Natural killer cell treated with Interleukin-12 subunit alpha and Interleukin-12 subunit beta and Interleukin-15 and Interleukin-18, amount 100 ng/mL, for 72 hours (primary cell): ENCODE results near the gene MBOAT1. TPM values are rescaled to one million over a fixed set of nuclear protein-coding genes. Genes with fewer than 3 reads are reported as not detected.
A peak's percentile ranks its signal among the peaks of the same experiment; 100 is the strongest.
"Not testable (repeated sequence)": the region's sequence is repeated elsewhere in the genome, so short reads cannot be mapped to it uniquely, and the experiment has no call there.

Experiments used
- ATAC-seq, 2 donors: fragments of 150-1000 bp; cut with Tn5 transposase in 1 of 2; sonication (Bioruptor Pico), chemical (Tn5 transposase) in 1 of 2; 2 replicates each; pipeline ENCODE4 v1.10.0; 2021
- DNase-seq: peaks from one replicate; pipeline ENCODE4 v3.0.0; 2022; ENCODE audit warnings: low spot score
- H3K27ac Mint-ChIP-seq, 2 donors: 1 replicate in 1 of 2; 2 replicates in 1 of 2; pipeline ENCODE4 v1.8.0; 2022; ENCODE audit warnings: mixed read lengths in 2 of 2, mild to moderate bottlenecking in 1 of 2, moderate library complexity in 1 of 2
- H3K27me3 Mint-ChIP-seq, 2 donors: 1 replicate in 1 of 2; 2 replicates in 1 of 2; pipeline ENCODE4 v1.8.0; 2022; ENCODE audit warnings: mixed read lengths in 2 of 2
- H3K36me3 Mint-ChIP-seq: one replicate; pipeline ENCODE4 v1.8.0; 2022; ENCODE audit warnings: mixed read lengths
- H3K4me1 Mint-ChIP-seq, 2 donors: 1 replicate in 1 of 2; 2 replicates in 1 of 2; pipeline ENCODE4 v1.8.0; 2022; ENCODE audit warnings: low read depth in 2 of 2, mixed read lengths in 2 of 2, mild to moderate bottlenecking in 1 of 2
- H3K4me3 Mint-ChIP-seq: one replicate; pipeline ENCODE4 v1.8.0; 2022; ENCODE audit warnings: mixed read lengths
- H3K9me3 Mint-ChIP-seq: 2 replicates; pipeline ENCODE4 v1.8.0; 2022; ENCODE audit warnings: mixed read lengths
- total RNA-seq, 2 donors: library from RNA; stranded (reverse); gene quantifications; one replicate each; pipeline ENCODE4 v1.2.3, GENCODE V29; 2022

MBOAT1 gene
- total RNA-seq, 2 donors from 2014 or later = 1.9 to 4.7 TPM

DNA sequence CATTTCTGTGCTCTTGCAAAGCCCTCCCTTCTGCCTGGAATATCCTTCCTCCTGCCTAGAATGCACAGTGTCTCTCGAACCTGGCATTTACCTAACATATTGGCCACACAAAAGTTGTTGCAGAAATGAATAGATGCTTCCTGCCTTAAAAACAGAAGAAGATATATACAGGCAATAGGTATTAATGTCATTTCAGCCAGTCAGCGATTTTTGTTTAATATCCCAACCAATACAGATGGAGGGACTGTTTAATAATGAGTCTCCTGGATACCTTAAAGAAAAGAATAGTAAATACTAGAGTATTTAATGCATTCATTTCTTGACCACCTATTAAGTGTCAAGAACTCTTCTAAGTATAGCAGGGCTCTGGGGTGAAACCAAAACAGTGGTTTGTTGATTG lies 70.3 kb downstream of the MBOAT1 start:
- no peaks in the 10 kb centered on the region for H3K36me3 Mint-ChIP-seq
- no peak overlapping the region for H3K4me3 Mint-ChIP-seq
- DNase-seq = no peak
- no peak for ATAC-seq
- H3K4me1 Mint-ChIP-seq = no peaks in the 10 kb centered on the region
- peaks cover 0 to 2% of the 10 kb centered on the region in 2 donors for H3K27me3 Mint-ChIP-seq
- H3K9me3 Mint-ChIP-seq = no peaks in the 10 kb centered on the region
- no peak overlapping the region for H3K27ac Mint-ChIP-seq

DNA sequence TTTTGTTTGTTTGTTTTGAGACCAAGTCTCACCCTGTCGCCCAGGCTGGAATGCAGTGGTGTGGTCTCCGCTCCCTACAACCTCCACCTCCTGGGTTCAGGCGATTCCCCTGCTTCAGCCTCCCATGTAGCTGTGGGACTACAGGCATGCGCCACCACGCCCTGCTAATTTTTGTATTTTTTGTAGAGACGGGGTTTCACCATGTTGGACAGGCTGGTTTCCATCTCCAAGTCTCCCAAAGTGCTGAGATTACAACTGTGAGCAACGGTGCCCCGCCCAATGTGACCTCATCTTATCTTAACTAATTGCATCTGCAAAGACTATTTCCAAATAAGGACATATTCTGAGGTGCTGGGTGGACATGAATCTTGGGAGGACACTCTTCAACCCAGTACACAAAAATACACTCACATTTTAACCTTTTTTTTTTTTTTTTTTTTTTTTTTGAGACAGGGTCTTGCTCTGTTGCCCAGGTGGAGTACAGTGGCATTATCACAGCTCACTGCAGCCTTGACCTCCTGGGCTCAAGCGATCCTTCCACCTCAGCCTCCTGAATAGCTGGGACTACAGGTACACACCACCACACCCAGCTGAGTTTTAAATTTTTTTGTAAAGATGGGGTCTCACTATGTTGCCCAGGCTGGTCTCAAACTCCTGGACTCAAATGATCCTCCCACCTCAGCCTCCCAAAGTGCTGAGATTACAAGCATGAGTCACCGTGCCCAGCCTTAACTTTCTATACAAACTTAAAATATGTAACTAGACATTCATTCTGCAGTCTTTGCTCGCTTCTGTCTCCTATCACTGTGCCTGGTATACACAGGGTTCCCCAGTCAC lies 72.9 kb downstream of the MBOAT1 start:
- H3K27ac Mint-ChIP-seq, DNase-seq, ATAC-seq: not testable (repeated sequence)

DNA sequence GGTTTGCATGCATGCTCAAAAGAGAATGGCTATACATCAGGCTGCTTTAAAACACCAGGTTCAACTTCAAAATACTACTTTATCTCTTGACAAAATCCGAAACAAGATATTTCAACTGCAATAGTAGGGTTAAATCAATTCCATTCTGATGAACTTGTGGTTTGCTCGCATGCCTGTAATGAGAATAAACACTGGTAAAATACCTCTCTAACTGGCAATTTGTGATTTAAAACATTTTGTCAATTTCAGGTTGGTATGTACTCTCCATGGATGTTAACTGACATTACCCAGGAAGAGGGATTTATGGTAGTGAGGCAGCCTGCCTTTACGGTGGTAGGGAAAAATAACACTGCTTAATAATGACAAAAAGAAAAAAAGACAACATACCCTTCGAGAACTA lies 74.4 kb downstream of the MBOAT1 start:
- Mint-ChIP-seq H3K27me3 (peaks cover 0 to 2% of the 10 kb centered on the region in 2 donors), H3K4me1 (no peaks in the 10 kb centered on the region), H3K4me3 (no peak overlapping the region), H3K27ac (no peak overlapping the region), H3K36me3 (no peaks in the 10 kb centered on the region), H3K9me3 (no peaks in the 10 kb centered on the region)
- no peak for ATAC-seq
- DNase-seq = no peak

More for the DNA sequence above, 72.9 kb downstream of the MBOAT1 start:
- H3K9me3 Mint-ChIP-seq, H3K36me3 Mint-ChIP-seq, H3K4me1 Mint-ChIP-seq, H3K4me3 Mint-ChIP-seq, H3K27me3 Mint-ChIP-seq: not testable (repeated sequence)

DNA sequence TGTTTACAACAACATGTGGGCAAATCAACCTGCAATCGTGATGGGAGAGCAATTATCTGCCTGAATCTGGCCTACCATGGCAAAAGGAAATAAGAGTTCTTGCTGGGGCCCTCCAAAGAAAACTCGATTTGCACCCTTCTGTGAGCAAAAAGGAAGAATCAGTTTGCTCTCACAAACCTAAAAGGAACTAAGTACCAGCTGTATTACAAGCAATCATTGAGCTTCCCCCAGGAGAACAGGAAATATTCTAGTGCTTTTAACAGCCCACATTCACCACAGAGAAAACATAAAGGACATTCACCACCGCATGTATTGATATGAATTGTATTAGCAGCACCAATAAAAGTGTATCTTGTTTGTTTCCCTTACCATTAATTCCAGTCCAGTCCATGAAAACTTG lies 75.0 kb downstream of the MBOAT1 start:
- H3K4me3 Mint-ChIP-seq = no peak overlapping the region
- ATAC-seq = no peak

DNA sequence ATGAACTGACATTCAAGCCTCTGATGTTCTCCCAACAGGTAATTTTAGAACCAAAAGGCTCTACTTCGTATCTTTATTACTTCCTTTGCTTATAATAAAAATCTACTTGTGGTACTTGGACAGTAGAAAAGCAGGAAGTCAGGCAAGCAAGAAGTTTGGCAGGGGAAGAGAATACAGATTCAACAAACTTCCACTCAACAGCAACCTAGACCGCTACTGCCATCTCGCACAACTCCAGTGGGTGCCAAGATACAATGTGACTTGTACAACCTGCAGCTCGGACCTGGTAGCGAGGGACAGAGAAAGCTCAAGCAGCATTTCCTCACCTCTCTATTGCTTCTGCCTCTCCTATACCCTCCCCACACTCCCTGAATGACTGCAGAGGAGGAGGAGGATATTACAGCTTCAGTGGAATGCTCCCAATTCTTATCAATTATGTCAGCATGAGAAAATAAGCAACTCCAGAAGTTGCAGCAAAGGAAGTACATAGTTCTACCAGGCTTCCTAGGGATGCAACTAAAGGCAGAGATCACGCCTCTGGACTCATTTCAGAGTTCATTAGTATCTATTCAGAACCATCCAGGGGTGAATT lies 76.5 kb downstream of the MBOAT1 start:
- Mint-ChIP-seq H3K36me3 (no peaks in the 10 kb centered on the region), H3K27ac (no peak overlapping the region), H3K4me1 (no peaks in the 10 kb centered on the region), H3K9me3 (no peaks in the 10 kb centered on the region), H3K27me3 (peaks cover 0 to 2% of the 10 kb centered on the region in 2 donors), H3K4me3 (no peak overlapping the region)
- no peak for ATAC-seq
- no peak for DNase-seq

More for the DNA sequence above, 75.0 kb downstream of the MBOAT1 start:
- H3K9me3 Mint-ChIP-seq = no peaks in the 10 kb centered on the region
- H3K27ac Mint-ChIP-seq = no peak overlapping the region
- no peak for DNase-seq
- no peaks in the 10 kb centered on the region for H3K36me3 Mint-ChIP-seq
- H3K4me1 Mint-ChIP-seq = no peaks in the 10 kb centered on the region
- peaks cover 0 to 2% of the 10 kb centered on the region in 2 donors for H3K27me3 Mint-ChIP-seq

DNA sequence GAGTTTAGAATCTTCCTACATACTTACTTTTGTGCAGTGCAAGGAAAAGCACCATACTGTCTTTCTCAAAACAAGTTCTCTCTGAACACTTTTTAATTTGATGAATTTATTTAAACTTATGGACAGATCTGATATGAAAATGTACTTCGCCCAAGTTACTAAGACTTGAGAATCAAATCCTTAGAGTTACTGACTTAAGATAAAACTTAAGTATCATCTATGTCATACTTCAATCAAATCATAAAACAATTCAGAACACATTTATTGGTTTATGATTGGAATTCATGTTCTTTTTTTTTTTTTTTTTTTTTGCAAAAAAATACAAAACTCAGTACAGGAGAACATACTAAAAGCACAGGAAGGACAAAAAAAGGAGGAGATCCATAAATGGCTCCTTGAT lies 77.7 kb downstream of the MBOAT1 start:
- ATAC-seq = no peak
- peaks cover 0 to 2% of the 10 kb centered on the region in 2 donors for H3K27me3 Mint-ChIP-seq
- no peaks in the 10 kb centered on the region for H3K4me1 Mint-ChIP-seq

DNA sequence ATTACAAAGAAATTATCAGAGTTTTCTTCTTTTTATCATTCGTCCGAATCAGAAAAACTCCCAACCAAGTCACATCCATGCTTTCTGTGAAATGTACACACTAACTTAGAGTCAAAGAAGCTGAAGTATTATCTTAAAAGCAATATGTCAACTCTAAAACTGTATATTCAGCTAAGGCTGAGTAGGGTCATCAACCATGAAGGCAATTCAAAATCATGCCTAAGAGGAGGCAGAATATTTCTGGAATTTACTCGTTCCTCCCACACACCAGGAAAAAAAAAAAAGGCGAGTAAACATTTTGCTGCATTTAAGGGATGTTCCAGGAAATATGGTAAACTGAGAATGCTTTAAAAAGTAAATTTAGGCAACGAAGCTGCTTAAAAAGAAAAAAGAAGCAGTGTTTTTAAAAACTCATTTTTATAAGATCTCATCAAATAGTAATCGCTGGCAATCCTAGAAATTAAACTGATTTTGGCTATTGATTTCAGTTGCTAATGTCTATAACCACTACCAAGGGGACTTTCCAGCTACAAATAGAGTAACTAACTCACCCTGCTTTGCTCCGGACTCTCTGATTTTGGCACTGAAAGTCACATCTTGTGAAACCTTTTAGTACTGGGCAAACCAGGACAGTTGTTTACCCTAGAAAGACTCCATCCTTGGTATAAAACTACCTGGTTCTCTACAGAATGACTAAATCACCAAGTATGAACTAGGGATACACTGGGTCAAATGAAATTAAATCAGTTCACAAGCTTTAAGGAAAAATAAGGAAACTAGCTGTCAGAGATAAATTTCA lies 82.8 kb downstream of the MBOAT1 start:
- H3K27ac Mint-ChIP-seq = no peak overlapping the region
- H3K9me3 Mint-ChIP-seq = no peaks in the 10 kb centered on the region
- ATAC-seq = no peak

More for the DNA sequence above, 77.7 kb downstream of the MBOAT1 start:
- Mint-ChIP-seq H3K4me3 (no peak overlapping the region), H3K27ac (no peak overlapping the region), H3K36me3 (no peaks in the 10 kb centered on the region), H3K9me3 (no peaks in the 10 kb centered on the region)
- DNase-seq = no peak

DNA sequence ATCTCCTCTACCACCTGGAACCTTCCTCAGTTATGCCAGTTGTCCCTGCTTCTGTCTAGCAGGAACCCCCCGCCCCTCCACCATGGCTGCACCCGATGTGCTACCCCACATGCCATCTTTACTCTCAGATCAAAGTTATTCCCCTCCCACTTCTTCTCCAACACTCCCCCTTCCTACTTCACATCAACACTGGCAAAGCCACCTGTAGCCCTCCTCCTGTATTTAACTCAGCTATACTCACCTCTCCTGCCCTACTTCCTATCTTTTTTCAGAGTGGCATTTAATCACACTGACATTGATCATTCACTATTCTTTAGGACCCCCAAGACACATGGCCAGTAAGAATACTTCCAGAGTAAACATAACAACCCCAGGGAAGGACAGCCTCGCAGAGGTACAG lies 84.3 kb downstream of the MBOAT1 start:
- Mint-ChIP-seq H3K9me3 (no peaks in the 10 kb centered on the region), H3K27ac (no peak overlapping the region), H3K36me3 (no peaks in the 10 kb centered on the region), H3K4me3 (no peak overlapping the region), H3K4me1 (peaks cover 0 to 5% of the 10 kb centered on the region in 2 donors), H3K27me3 (peaks cover 0 to 5% of the 10 kb centered on the region in 2 donors)
- DNase-seq (no peak), ATAC-seq (no peak)

More for the DNA sequence above, 82.8 kb downstream of the MBOAT1 start:
- Mint-ChIP-seq H3K4me3 (no peak overlapping the region), H3K4me1 (peaks cover 0 to 5% of the 10 kb centered on the region in 2 donors), H3K36me3 (no peaks in the 10 kb centered on the region), H3K27me3 (peaks cover 0 to 5% of the 10 kb centered on the region in 2 donors)
- no peak for DNase-seq

DNA sequence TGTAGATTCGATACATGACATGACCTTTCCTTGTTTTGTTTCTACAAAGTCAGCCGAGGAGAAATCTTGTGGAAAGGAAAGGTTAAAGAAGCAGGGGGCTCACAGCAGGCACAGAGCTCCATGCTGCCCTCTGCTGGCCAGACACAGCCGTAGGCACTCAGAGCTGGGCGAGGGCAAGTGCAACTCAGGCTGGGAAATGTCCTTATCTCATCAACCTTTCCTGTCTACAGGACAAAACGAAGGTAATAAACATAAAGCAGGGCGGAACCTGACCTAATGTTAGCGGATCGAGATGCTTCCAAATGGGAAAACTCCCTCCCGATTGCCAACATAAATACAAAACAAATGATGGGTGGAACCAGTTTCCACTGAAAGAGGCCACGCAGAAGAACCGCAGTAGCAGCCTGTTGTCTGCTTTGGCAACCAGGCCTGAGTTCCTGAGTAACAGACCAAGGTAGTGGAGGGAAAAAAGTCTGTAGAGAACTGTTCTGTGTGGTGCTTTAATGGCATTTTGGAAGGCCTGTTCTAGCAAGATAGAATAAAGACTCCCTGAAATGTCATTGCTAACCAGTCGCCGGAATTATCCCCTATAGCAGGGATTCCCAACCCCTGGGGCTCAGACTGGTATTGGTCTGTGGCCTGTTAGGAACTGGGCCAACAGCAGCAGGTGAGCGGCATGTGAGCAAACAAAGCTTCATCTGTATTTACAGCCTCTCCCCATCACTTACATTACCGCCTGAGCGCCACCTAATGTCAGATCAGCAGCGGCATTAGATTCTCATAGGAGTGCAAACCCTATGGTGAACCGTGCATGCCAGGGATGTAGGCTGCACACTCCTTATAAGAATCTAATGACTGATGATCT lies 85.2 kb downstream of the MBOAT1 start:
- Mint-ChIP-seq H3K4me1 (peaks cover 0 to 5% of the 10 kb centered on the region in 2 donors), H3K27ac (no peak overlapping the region), H3K36me3 (no peaks in the 10 kb centered on the region), H3K27me3 (peaks cover 0 to 5% of the 10 kb centered on the region in 2 donors), H3K4me3 (no peak overlapping the region), H3K9me3 (no peaks in the 10 kb centered on the region)
- DNase-seq (peak; percentile 63), ATAC-seq (peak; percentile 75 to 80)

DNA sequence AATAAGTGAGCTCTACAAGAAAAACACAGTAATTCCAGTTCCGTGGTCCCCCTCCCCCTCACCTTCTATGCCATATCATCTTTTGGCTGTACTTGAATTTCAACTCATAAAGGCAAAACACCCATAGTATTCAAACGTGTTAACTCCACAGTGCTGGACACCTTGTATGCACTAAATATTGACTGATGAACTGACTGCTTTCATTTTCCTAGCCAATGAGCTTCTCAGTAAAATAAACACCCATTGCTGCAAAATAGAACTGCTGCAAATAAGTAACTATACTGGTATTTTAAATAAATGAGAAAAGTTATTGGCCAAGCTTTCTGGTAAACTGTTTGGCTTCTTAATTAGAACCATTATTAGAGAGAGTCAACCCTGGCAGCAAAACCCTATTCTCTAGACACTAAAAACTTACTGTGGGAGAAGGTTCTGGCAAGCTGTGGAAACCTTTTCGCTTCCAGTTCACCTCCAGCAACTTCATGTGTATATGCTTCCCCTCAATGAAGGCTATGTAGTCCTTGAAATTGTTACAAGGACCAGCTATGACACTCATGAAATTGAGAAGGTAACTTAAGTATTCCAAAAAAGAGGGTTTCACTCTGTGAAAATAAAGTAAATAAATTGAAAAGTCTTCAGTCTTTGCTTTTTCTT lies 86.0 kb downstream of the MBOAT1 start:
- no peak for DNase-seq
- Mint-ChIP-seq H3K4me3 (no peak overlapping the region), H3K27ac (no peak overlapping the region), H3K27me3 (peaks cover 0 to 5% of the 10 kb centered on the region in 2 donors), H3K4me1 (peaks cover 0 to 5% of the 10 kb centered on the region in 2 donors), H3K9me3 (no peaks in the 10 kb centered on the region), H3K36me3 (no peaks in the 10 kb centered on the region)
- ATAC-seq = no peak

DNA sequence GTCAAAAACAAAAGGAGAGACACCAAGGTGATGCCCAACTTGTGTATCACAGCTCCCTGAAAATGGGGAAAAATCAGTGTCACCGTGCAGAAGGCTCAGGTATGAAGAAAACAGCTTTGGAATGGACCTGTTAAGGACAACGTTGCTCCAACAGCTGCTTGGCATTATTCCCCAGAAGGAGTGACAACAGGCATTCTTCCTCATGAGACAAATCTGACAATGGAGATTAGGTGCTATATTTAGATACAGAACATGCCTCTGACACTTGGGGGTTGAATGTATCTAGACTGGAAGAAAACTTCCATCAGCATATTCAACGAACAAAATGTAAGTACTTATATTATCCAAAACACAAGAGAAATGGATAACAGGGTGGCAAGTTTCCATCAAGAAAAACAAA lies 87.7 kb downstream of the MBOAT1 start:
- no peaks in the 10 kb centered on the region for H3K36me3 Mint-ChIP-seq
- H3K27ac Mint-ChIP-seq = no peak overlapping the region

DNA sequence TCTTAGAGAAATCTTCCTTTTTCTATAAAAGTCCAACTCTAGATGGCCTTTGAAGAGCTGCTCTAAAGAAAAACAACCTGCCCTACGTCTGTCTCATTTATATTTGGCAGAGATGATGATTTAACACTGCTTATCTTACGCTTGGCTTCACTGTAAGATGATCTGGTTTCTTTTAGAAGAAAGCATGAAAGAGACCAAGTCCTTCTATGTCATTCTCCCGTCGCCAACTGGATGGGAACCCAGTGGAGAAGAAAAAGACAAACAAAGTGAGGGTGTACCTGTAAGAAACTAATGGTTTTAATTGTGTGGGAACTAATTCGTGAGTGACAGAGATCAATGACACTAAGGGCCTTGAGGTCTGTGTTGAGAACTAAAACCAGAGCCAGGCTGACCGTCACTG lies 92.8 kb downstream of the MBOAT1 start:
- DNase-seq = no peak
- Mint-ChIP-seq H3K9me3 (no peaks in the 10 kb centered on the region), H3K27ac (no peak overlapping the region), H3K4me1 (no peaks in the 10 kb centered on the region), H3K27me3 (no peaks in the 10 kb centered on the region), H3K36me3 (no peaks in the 10 kb centered on the region), H3K4me3 (no peak overlapping the region)
- no peak for ATAC-seq

More for the DNA sequence above, 87.7 kb downstream of the MBOAT1 start:
- DNase-seq = no peak
- H3K9me3 Mint-ChIP-seq = no peaks in the 10 kb centered on the region
- H3K4me1 Mint-ChIP-seq = peaks cover 0 to 5% of the 10 kb centered on the region in 2 donors
- H3K4me3 Mint-ChIP-seq = no peak overlapping the region
- ATAC-seq = no peak
- H3K27me3 Mint-ChIP-seq = peaks cover 0 to 5% of the 10 kb centered on the region in 2 donors

DNA sequence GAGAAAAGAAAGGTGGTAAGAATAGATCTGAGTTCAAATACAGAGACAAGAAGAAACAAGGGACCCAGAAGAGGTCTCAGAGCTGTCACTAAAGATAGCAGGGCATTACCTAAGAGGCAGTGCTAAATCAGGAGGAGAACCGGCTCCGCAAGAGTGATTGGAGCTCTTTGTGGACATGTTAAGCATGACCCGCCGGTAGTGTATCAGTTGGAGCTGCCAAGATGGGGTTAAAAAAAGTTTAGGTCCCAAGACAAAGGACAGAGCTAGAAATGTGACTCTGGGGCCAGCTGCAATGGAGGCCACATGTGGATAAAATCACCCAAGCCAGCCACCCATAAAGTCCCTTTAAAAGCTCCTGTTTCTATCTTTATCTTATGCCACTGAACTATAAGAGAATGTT lies 93.4 kb downstream of the MBOAT1 start:
- ATAC-seq (no peak), DNase-seq (no peak)
- Mint-ChIP-seq H3K4me1 (no peaks in the 10 kb centered on the region), H3K36me3 (no peaks in the 10 kb centered on the region), H3K27me3 (no peaks in the 10 kb centered on the region), H3K27ac (no peak overlapping the region), H3K9me3 (no peaks in the 10 kb centered on the region), H3K4me3 (no peak overlapping the region)
